Neural cell (in vitro differentiated cells): ENCODE measurements around the gene TGFBR2. TPM values are rescaled to one million over a fixed set of nuclear protein-coding genes. Genes with fewer than 3 reads are reported as not detected.

ENCODE experiments used
- H2AFZ ChIP-seq: fragments of 200-600, 300-800 bp; sonication (generic), shearing (Covaris generic); 2 replicates; pipeline ENCODE4 v1.6.0; 2014; ENCODE audit warnings: low read depth, mild to moderate bottlenecking, antibody characterized with exemption, low read length, moderate library complexity
- H3F3A ChIP-seq: fragments of 200-600 bp; shearing (Covaris generic); 2 replicates; pipeline ENCODE4 v1.6.1; 2016; ENCODE audit warnings: mild to moderate bottlenecking, moderate library complexity, mixed read lengths, antibody characterized with exemption, low read length; ENCODE audit not compliant: insufficient read depth, poor library complexity, severe bottlenecking
- H3K27ac ChIP-seq: fragments of 200-600, 300-800 bp; sonication (generic), shearing (Covaris generic); 2 replicates; pipeline ENCODE4 v1.5.1; 2014; ENCODE audit warnings: mild to moderate bottlenecking, low read length, moderate library complexity
- H3K27me3 ChIP-seq: fragments of 300-800, 200-600 bp; sonication (generic), shearing (Covaris generic); 2 replicates; pipeline ENCODE4 v1.6.0; 2014; ENCODE audit warnings: mild to moderate bottlenecking, low read depth, low read length, moderate library complexity; ENCODE audit not compliant: insufficient read depth
- H3K36me3 ChIP-seq: fragments of 300-800, 200-600 bp; sonication (generic), shearing (Covaris generic); 2 replicates; pipeline ENCODE4 v1.5.1; 2014; ENCODE audit warnings: mild to moderate bottlenecking, antibody characterized with exemption, low read length, moderate library complexity; ENCODE audit not compliant: insufficient read depth
- H3K4me2 ChIP-seq: fragments of 300-800, 200-600 bp; sonication (generic), shearing (Covaris generic); 2 replicates; pipeline ENCODE4 v1.6.0; 2014; ENCODE audit warnings: mild to moderate bottlenecking, low read length
- H3K4me3 ChIP-seq: fragments of 300-800, 200-600 bp; sonication (generic), shearing (Covaris generic); 2 replicates; pipeline ENCODE4 v1.5.1; 2014; ENCODE audit warnings: mild to moderate bottlenecking, low read length, moderate library complexity
- H3K79me2 ChIP-seq: fragments of 200-600 bp; shearing (Covaris generic); replicated peaks from 2 replicates; pipeline ENCODE4 v1.6.0; 2014; ENCODE audit warnings: mild to moderate bottlenecking, low read length, moderate library complexity; ENCODE audit not compliant: insufficient read depth
- H3K9ac ChIP-seq: fragments of 300-800, 200-600 bp; sonication (generic), shearing (Covaris generic); 2 replicates; pipeline ENCODE4 v1.6.1; 2016; ENCODE audit warnings: mild to moderate bottlenecking, low read length, mixed read lengths
- H3K9me2 ChIP-seq: fragments of 200-600 bp; shearing (Covaris generic); 2 replicates; pipeline ENCODE4 v1.6.1; 2016; ENCODE audit warnings: mild to moderate bottlenecking, low read length, mixed read lengths; ENCODE audit not compliant: insufficient read depth
- H3K9me3 ChIP-seq: fragments of 200-600, 300-800 bp; sonication (generic), shearing (Covaris generic); 2 replicates; pipeline ENCODE4 v1.6.1; 2016; ENCODE audit warnings: mild to moderate bottlenecking, mixed run types, low read length, moderate library complexity, mixed read lengths
- H4K20me1 ChIP-seq: fragments of 200-600 bp; shearing (Covaris generic); 2 replicates; pipeline ENCODE4 v1.6.1; 2016; ENCODE audit warnings: mild to moderate bottlenecking, mixed run types; ENCODE audit not compliant: insufficient read depth
- EP300 ChIP-seq: fragments of 450-650 bp; conservative IDR thresholded peaks from 2 replicates; pipeline ENCODE4 v1.6.1; 2014; ENCODE audit warnings: antibody characterized with exemption, mild to moderate bottlenecking, moderate library complexity; ENCODE audit not compliant: poor library complexity, severe bottlenecking
- EZH2 ChIP-seq: fragments of 200-600, 300-800 bp; shearing (Covaris generic), sonication (generic); IDR thresholded peaks from 2 replicates; pipeline ENCODE4 v1.6.1; 2014; ENCODE audit warnings: antibody characterized with exemption, low read length, borderline replicate concordance, mild to moderate bottlenecking; ENCODE audit not compliant: insufficient read depth, poor library complexity, severe bottlenecking
- MXI1 ChIP-seq: fragments of 450-650 bp; conservative IDR thresholded peaks from 2 replicates; pipeline ENCODE4 v1.6.1; 2014; ENCODE audit warnings: antibody characterized with exemption, mild to moderate bottlenecking; ENCODE audit not compliant: poor library complexity, severe bottlenecking
- POLR2AphosphoS5 ChIP-seq: IDR thresholded peaks from 2 replicates; pipeline ENCODE4 v1.6.1; 2012
- RAD21 ChIP-seq: fragments of 450-650 bp; conservative IDR thresholded peaks from 2 replicates; pipeline ENCODE4 v1.6.1; 2014; ENCODE audit warnings: antibody characterized with exemption, mild to moderate bottlenecking, moderate library complexity
- SMC3 ChIP-seq: fragments of 450-650 bp; conservative IDR thresholded peaks from 2 replicates; pipeline ENCODE4 v1.6.1; 2014; ENCODE audit warnings: antibody characterized with exemption, mild to moderate bottlenecking, moderate library complexity; ENCODE audit not compliant: poor library complexity
- TAF1 ChIP-seq: IDR thresholded peaks from 2 replicates; pipeline ENCODE4 v1.6.1; 2012; ENCODE audit warnings: low read depth
- polyA plus RNA-seq: library from polyadenylated mRNA; depleted of rRNA; stranded (reverse); fragments of >200 nt; gene quantifications from 2 replicates; pipeline ENCODE4 v1.2.3, GENCODE V29; 2014
- TF ChIP-seq, protein P1 (sequence below): IDR thresholded peaks from 2 replicates; pipeline ENCODE4 v1.6.1; 2012; ENCODE audit warnings: borderline replicate concordance
- TF ChIP-seq, protein P2 (sequence below): fragments of 450-650 bp; IDR thresholded peaks from 2 replicates; pipeline ENCODE4 v1.5.1; 2014; ENCODE audit warnings: antibody characterized with exemption, mild to moderate bottlenecking, moderate library complexity; ENCODE audit not compliant: poor library complexity, severe bottlenecking

Gene TGFBR2
- polyA plus RNA-seq, 1 donor from 2014 or later = not detected

DNA sequence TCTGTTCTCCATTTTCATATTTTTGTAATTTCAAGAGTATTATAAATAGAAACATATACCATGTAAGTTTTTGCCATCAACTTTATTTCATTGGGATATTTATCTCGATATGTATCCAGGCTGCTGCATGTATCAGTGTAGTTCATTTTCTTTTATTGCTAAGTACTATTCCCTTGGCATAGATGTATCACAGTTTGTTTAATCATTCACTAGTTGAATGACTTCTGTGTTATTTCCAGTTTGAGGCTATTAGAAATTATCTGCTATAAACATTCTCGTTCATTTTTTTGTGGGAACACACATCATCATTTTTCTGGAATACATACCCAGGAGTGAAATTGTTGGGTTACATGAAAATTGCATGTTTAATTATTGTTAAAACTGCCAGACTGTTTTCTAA lies 18.5 kb upstream of the TGFBR2 start:
- Histone ChIP-seq H3K4me3 (no peak overlapping the region), H3K36me3 (no peaks in the 10 kb centered on the region), H3K79me2 (no peaks in the 10 kb centered on the region), H3F3A (no peaks in the 10 kb centered on the region), H3K9ac (no peak overlapping the region), H3K9me3 (no peaks in the 10 kb centered on the region), H3K4me2 (no peak overlapping the region), H3K27me3 (no peaks in the 10 kb centered on the region), H3K9me2 (no peaks in the 10 kb centered on the region), H4K20me1 (no peaks in the 10 kb centered on the region), H3K27ac (no peak overlapping the region), H2AFZ (no peak overlapping the region)
- TF ChIP-seq SMC3 (no peak), RAD21 (no peak), POLR2AphosphoS5 (no peak), TAF1 (no peak), EP300 (no peak), EZH2 (no peak), MXI1 (no peak)
- TF ChIP-seq, protein P1, sequence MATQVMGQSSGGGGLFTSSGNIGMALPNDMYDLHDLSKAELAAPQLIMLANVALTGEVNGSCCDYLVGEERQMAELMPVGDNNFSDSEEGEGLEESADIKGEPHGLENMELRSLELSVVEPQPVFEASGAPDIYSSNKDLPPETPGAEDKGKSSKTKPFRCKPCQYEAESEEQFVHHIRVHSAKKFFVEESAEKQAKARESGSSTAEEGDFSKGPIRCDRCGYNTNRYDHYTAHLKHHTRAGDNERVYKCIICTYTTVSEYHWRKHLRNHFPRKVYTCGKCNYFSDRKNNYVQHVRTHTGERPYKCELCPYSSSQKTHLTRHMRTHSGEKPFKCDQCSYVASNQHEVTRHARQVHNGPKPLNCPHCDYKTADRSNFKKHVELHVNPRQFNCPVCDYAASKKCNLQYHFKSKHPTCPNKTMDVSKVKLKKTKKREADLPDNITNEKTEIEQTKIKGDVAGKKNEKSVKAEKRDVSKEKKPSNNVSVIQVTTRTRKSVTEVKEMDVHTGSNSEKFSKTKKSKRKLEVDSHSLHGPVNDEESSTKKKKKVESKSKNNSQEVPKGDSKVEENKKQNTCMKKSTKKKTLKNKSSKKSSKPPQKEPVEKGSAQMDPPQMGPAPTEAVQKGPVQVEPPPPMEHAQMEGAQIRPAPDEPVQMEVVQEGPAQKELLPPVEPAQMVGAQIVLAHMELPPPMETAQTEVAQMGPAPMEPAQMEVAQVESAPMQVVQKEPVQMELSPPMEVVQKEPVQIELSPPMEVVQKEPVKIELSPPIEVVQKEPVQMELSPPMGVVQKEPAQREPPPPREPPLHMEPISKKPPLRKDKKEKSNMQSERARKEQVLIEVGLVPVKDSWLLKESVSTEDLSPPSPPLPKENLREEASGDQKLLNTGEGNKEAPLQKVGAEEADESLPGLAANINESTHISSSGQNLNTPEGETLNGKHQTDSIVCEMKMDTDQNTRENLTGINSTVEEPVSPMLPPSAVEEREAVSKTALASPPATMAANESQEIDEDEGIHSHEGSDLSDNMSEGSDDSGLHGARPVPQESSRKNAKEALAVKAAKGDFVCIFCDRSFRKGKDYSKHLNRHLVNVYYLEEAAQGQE = no peak
- TF ChIP-seq, protein P2, sequence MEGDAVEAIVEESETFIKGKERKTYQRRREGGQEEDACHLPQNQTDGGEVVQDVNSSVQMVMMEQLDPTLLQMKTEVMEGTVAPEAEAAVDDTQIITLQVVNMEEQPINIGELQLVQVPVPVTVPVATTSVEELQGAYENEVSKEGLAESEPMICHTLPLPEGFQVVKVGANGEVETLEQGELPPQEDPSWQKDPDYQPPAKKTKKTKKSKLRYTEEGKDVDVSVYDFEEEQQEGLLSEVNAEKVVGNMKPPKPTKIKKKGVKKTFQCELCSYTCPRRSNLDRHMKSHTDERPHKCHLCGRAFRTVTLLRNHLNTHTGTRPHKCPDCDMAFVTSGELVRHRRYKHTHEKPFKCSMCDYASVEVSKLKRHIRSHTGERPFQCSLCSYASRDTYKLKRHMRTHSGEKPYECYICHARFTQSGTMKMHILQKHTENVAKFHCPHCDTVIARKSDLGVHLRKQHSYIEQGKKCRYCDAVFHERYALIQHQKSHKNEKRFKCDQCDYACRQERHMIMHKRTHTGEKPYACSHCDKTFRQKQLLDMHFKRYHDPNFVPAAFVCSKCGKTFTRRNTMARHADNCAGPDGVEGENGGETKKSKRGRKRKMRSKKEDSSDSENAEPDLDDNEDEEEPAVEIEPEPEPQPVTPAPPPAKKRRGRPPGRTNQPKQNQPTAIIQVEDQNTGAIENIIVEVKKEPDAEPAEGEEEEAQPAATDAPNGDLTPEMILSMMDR = no peak

DNA sequence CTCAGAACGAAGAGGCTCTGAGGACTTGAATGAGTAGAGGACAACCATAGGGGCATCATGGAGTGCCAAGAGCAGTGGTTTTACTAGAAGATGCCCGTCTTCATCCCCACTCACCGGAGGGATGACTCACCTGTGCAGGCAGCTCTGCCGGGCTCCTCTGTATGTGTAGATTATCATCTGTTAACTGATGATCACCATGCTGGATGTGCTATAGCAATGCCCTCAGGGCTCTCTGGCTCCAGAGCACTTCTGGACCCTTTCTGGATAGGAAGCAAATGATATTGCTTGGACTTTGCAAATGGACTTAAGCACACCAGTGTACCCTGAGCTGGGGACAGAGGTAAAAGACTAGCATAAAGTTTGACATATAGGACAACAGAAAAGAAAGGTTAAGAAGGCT lies 10.2 kb upstream of the TGFBR2 start:
- Histone ChIP-seq H3K9me2 (no peaks in the 10 kb centered on the region), H4K20me1 (no peaks in the 10 kb centered on the region), H3K27ac (no peak overlapping the region), H3K36me3 (no peaks in the 10 kb centered on the region), H3F3A (no peaks in the 10 kb centered on the region), H3K27me3 (no peaks in the 10 kb centered on the region), H3K4me2 (no peak overlapping the region), H3K9ac (no peak overlapping the region), H3K79me2 (no peaks in the 10 kb centered on the region), H2AFZ (no peak overlapping the region), H3K9me3 (no peaks in the 10 kb centered on the region), H3K4me3 (no peak overlapping the region)
- TF ChIP-seq SMC3 (no peak), EP300 (no peak)
- TF ChIP-seq, protein P2 = no peak
